Natural killer cell (primary cell): ENCODE data around the gene PACRG. TPM values are rescaled to one million over a fixed set of nuclear protein-coding genes. Genes with fewer than 3 reads are reported as not detected.

ENCODE experiments used
- ATAC-seq, 3 donors: fragments of 150-1000 bp in 2 of 3; fragments of 200-7000 bp in 1 of 3; cut with Tn5 transposase; 1 replicate in 1 of 3; 2 replicates in 2 of 3; pipeline ENCODE4 v1.10.0; 2021; ENCODE audit warnings: mild to moderate bottlenecking in 2 of 3, moderate library complexity in 2 of 3
- DNase-seq, 2 donors: peaks; one replicate each; pipeline versions ENCODE4 v3.0.0 to v3.0.0-alpha.2; 2013 to 2021; ENCODE audit warnings: mixed read lengths in 1 of 2
- H3K27ac ChIP-seq: one replicate; pipeline ENCODE4 v1.5.1; 2013; ENCODE audit warnings: mild to moderate bottlenecking, low read length
- H3K27me3 ChIP-seq: one replicate; pipeline ENCODE4 v1.6.1; 2013; ENCODE audit warnings: low read length; ENCODE audit not compliant: control insufficient read depth, insufficient read depth
- H3K36me3 ChIP-seq: one replicate; pipeline ENCODE4 v1.6.1; 2013; ENCODE audit warnings: low read length; ENCODE audit not compliant: control insufficient read depth, insufficient read depth
- H3K4me1 ChIP-seq: one replicate; pipeline ENCODE4 v1.6.1; 2013; ENCODE audit warnings: low read length; ENCODE audit not compliant: control insufficient read depth, insufficient read depth
- H3K4me3 ChIP-seq: one replicate; pipeline ENCODE4 v1.5.1; 2013; ENCODE audit warnings: low read length
- H3K9me3 ChIP-seq: one replicate; pipeline ENCODE4 v1.6.1; 2013; ENCODE audit warnings: low read length; ENCODE audit not compliant: control insufficient read depth, insufficient read depth
- H3K27ac Mint-ChIP-seq, 2 donors: one replicate each; pipeline ENCODE4 v1.8.0; 2022; ENCODE audit warnings: mild to moderate bottlenecking in 2 of 2, mixed read lengths in 2 of 2, moderate library complexity in 1 of 2
- H3K27me3 Mint-ChIP-seq, 2 donors: one replicate each; pipeline ENCODE4 v1.8.0; 2022; ENCODE audit warnings: low read depth in 2 of 2, mixed read lengths in 2 of 2
- H3K36me3 Mint-ChIP-seq: one replicate; pipeline ENCODE4 v1.8.0; 2022; ENCODE audit warnings: mixed read lengths
- H3K4me1 Mint-ChIP-seq, 2 donors: one replicate each; pipeline ENCODE4 v1.8.0; 2022; ENCODE audit warnings: mixed read lengths in 2 of 2
- H3K4me3 Mint-ChIP-seq: one replicate; pipeline ENCODE4 v1.8.0; 2022; ENCODE audit warnings: mild to moderate bottlenecking, moderate library complexity, mixed read lengths
- H3K9me3 Mint-ChIP-seq, 2 donors: one replicate each; pipeline ENCODE4 v1.8.0; 2022; ENCODE audit warnings: mixed read lengths in 2 of 2
- WGBS: methylation state at CpG from one replicate; pipeline ENCODE4 v1.1.7; 2013; ENCODE audit warnings: missing lambda C conversion rate; ENCODE audit not compliant: insufficient coverage; 5-methylcytosine and 5-hydroxymethylcytosine counted together
- intact Hi-C: fragments of 100-400 bp; cut with micrococcal nuclease; formaldehyde crosslinking; loops from one replicate; pipeline ENCODE4 v1.14.2; 2022
- total RNA-seq, 4 donors: library from RNA; stranded (reverse); fragments of 120-200 nt in 1 of 4; gene quantifications; one replicate each; pipeline versions ENCODE4 v1.2.3 to v1.2.4, GENCODE V29; 2013 to 2022
- TF ChIP-seq, protein P1 (sequence below): fragments of 200-600 bp; IDR thresholded peaks from one replicate; pipeline ENCODE4 v1.8.0; 2022; ENCODE audit warnings: antibody characterized with exemption

PACRG gene
- total RNA-seq, 3 donors from 2014 or later (not counting 1 experiment from before 2014, with no cell fraction given): 0.52 TPM; not detected in 2

GRCh38 chr6:162825597-162825996 lies 97.8 kb downstream of the PACRG start:
- H3K36me3 ChIP-seq: no peaks in the 10 kb centered on the region
- H3K36me3 Mint-ChIP-seq: no peaks in the 10 kb centered on the region
- H3K9me3 ChIP-seq: no peaks in the 10 kb centered on the region
- H3K4me1 ChIP-seq: no peaks in the 10 kb centered on the region
- no peak overlapping the region for H3K27ac Mint-ChIP-seq
- ATAC-seq: no peak
- intact Hi-C loops: no loop called here
- H3K4me3 Mint-ChIP-seq: no peak overlapping the region
- H3K4me3 ChIP-seq: no peak overlapping the region
- TF ChIP-seq, protein P1, sequence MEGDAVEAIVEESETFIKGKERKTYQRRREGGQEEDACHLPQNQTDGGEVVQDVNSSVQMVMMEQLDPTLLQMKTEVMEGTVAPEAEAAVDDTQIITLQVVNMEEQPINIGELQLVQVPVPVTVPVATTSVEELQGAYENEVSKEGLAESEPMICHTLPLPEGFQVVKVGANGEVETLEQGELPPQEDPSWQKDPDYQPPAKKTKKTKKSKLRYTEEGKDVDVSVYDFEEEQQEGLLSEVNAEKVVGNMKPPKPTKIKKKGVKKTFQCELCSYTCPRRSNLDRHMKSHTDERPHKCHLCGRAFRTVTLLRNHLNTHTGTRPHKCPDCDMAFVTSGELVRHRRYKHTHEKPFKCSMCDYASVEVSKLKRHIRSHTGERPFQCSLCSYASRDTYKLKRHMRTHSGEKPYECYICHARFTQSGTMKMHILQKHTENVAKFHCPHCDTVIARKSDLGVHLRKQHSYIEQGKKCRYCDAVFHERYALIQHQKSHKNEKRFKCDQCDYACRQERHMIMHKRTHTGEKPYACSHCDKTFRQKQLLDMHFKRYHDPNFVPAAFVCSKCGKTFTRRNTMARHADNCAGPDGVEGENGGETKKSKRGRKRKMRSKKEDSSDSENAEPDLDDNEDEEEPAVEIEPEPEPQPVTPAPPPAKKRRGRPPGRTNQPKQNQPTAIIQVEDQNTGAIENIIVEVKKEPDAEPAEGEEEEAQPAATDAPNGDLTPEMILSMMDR: no peak
- no peak overlapping the region for H3K27ac ChIP-seq
- H3K27me3 ChIP-seq: no peaks in the 10 kb centered on the region
- no peaks in the 10 kb centered on the region for H3K4me1 Mint-ChIP-seq
- DNase-seq: no peak
- no peaks in the 10 kb centered on the region for H3K27me3 Mint-ChIP-seq
- 63% methylated on average over 5 of the region's 6 CpGs for WGBS
- H3K9me3 Mint-ChIP-seq: peaks cover 4 to 9% of the 10 kb centered on the region in 2 donors

GRCh38 chr6:162829013-162829742 lies 101.4 kb downstream of the PACRG start:
- no peaks in the 10 kb centered on the region for H3K4me1 ChIP-seq
- no peak overlapping the region for H3K27ac ChIP-seq
- TF ChIP-seq, protein P1: no peak
- intact Hi-C loops: no loop called here
- DNase-seq: no peak
- WGBS: 67% methylated on average over 6 of the region's 8 CpGs
- H3K9me3 ChIP-seq: no peaks in the 10 kb centered on the region
- Mint-ChIP-seq H3K4me3 (no peak overlapping the region), H3K9me3 (peaks cover 2 to 13% of the 10 kb centered on the region in 2 donors), H3K27me3 (no peaks in the 10 kb centered on the region), H3K36me3 (no peaks in the 10 kb centered on the region), H3K27ac (no peak overlapping the region), H3K4me1 (no peaks in the 10 kb centered on the region)
- no peak for ATAC-seq
- H3K36me3 ChIP-seq: no peaks in the 10 kb centered on the region
- H3K27me3 ChIP-seq: no peaks in the 10 kb centered on the region
- H3K4me3 ChIP-seq: no peak overlapping the region

DNA sequence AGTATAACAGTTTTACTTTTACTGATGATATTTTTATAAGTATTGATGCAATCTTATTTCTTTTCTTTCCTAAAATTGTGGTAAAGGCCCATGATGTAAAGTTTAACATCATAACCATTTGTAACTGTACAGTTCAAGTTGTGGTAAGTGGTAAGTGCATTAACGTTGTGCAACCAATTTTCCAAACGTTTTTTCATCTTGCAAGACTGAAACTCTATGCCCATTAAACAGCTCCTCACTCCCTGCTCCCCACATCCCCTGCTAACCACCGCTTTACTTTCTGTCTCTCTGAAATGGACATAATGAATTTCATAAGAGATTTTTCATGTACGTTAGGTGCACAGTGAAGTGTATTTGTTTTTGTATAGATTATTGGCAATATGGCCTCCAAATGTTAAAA lies 106.0 kb downstream of the PACRG start:
- intact Hi-C loops: no loop called here
- H3K27ac ChIP-seq: no peak overlapping the region
- peaks cover 12 to 14% of the 10 kb centered on the region in 2 donors for H3K9me3 Mint-ChIP-seq
- TF ChIP-seq, protein P1: no peak
- H3K4me3 ChIP-seq: no peak overlapping the region
- no peak overlapping the region for H3K27ac Mint-ChIP-seq
- H3K27me3 ChIP-seq: no peaks in the 10 kb centered on the region
- DNase-seq (no peak), ATAC-seq (no peak)
- H3K9me3 ChIP-seq: no peaks in the 10 kb centered on the region
- no peak overlapping the region for H3K4me3 Mint-ChIP-seq
- H3K27me3 Mint-ChIP-seq: no peaks in the 10 kb centered on the region
- H3K36me3 Mint-ChIP-seq: no peaks in the 10 kb centered on the region
- H3K4me1 ChIP-seq: no peaks in the 10 kb centered on the region
- no peaks in the 10 kb centered on the region for H3K4me1 Mint-ChIP-seq
- 67% methylated on average over 1 of the region's 4 CpGs for WGBS
- no peaks in the 10 kb centered on the region for H3K36me3 ChIP-seq

GRCh38 chr6:162845972-162846371 lies 118.2 kb downstream of the PACRG start:
- Histone ChIP-seq H3K27me3 (no peaks in the 10 kb centered on the region), H3K4me1 (no peaks in the 10 kb centered on the region), H3K36me3 (no peaks in the 10 kb centered on the region), H3K27ac (no peak overlapping the region), H3K9me3 (no peaks in the 10 kb centered on the region), H3K4me3 (no peak overlapping the region)
- intact Hi-C loops: no loop called here
- DNase-seq (no peak), ATAC-seq (no peak)
- WGBS: 64% methylated on average over 9 of the region's 9 CpGs
- H3K9me3 Mint-ChIP-seq: peaks cover 3 to 4% of the 10 kb centered on the region in 2 donors
- H3K36me3 Mint-ChIP-seq: no peaks in the 10 kb centered on the region
- H3K4me3 Mint-ChIP-seq: no peak overlapping the region
- H3K27ac Mint-ChIP-seq: no peak overlapping the region
- TF ChIP-seq, protein P1: no peak
- peaks cover 0 to 2% of the 10 kb centered on the region in 2 donors for H3K27me3 Mint-ChIP-seq
- no peaks in the 10 kb centered on the region for H3K4me1 Mint-ChIP-seq
